GM21423 (cell line): ENCODE measurements around the gene LLPH.
A peak's percentile ranks its signal among the peaks of the same experiment; 100 is the strongest.

Experiments used
- ATAC-seq: cut with Tn5 transposase; IDR thresholded peaks from one replicate; pipeline ENCODE4 v1.9.1; 2021; ENCODE audit warnings: mild to moderate bottlenecking, moderate library complexity; ENCODE audit not compliant: unreplicated experiment

Gene LLPH

GRCh38 chr12:66143868-66144267, 13.3 kb upstream of the LLPH start:
- ATAC-seq = no peak

- no peak for ATAC-seq
These were observed 12.3 kb upstream of the LLPH start for GRCh38 chr12:66142826-66143225.

- ATAC-seq = no peak
These were observed 10.7 kb upstream of the LLPH start for GRCh38 chr12:66141299-66141698.

- ATAC-seq = no peak
These were observed 10.2 kb upstream of the LLPH start for GRCh38 chr12:66140731-66141130.

GRCh38 chr12:66139328-66139727, 8.8 kb upstream of the LLPH start:
- no peak for ATAC-seq

GRCh38 chr12:66137937-66138336, 7.4 kb upstream of the LLPH start:
- no peak for ATAC-seq

GRCh38 chr12:66132408-66132807, 1.9 kb upstream of the LLPH start:
- ATAC-seq = no peak

- no peak for ATAC-seq
These were observed 628 bp upstream of the LLPH start for GRCh38 chr12:66131067-66131688.

- ATAC-seq = no peak
These were observed 650 bp downstream of the LLPH start for GRCh38 chr12:66129934-66130266.

- no peak for ATAC-seq
These were observed 2.9 kb downstream of the LLPH start for GRCh38 chr12:66127650-66128049.

- no peak for ATAC-seq
These were observed 10.1 kb downstream of the LLPH start for GRCh38 chr12:66120477-66120876.

GRCh38 chr12:66119870-66120241, 10.7 kb downstream of the LLPH start:
- ATAC-seq = no peak

GRCh38 chr12:66119229-66119869, 11.2 kb downstream of the LLPH start:
- ATAC-seq = no peak

GRCh38 chr12:66118240-66118891, 12.2 kb downstream of the LLPH start:
- no peak for ATAC-seq

- no peak for ATAC-seq
These were observed 13.3 kb downstream of the LLPH start for GRCh38 chr12:66117242-66117641.

- no peak for ATAC-seq
These were observed 15.4 kb downstream of the LLPH start for GRCh38 chr12:66115071-66115600.

GRCh38 chr12:66113471-66113870, 17.1 kb downstream of the LLPH start:
- no peak for ATAC-seq

- ATAC-seq = no peak
These were observed 18.9 kb downstream of the LLPH start for GRCh38 chr12:66111605-66112004.

- ATAC-seq = no peak
These were observed 21.5 kb downstream of the LLPH start for GRCh38 chr12:66109056-66109455.

GRCh38 chr12:66108386-66108785, 22.2 kb downstream of the LLPH start:
- no peak for ATAC-seq

- peak; percentile 91 for ATAC-seq
These were observed 23.1 kb downstream of the LLPH start for GRCh38 chr12:66107451-66107915.
